ENCODE data around the gene UBE2J1. TPM values are rescaled to one million over a fixed set of nuclear protein-coding genes. Genes with fewer than 3 reads are reported as not detected.

UBE2J1 gene
- total RNA-seq, 1 donor from 2014 or later, result 93.3 TPM

DNA sequence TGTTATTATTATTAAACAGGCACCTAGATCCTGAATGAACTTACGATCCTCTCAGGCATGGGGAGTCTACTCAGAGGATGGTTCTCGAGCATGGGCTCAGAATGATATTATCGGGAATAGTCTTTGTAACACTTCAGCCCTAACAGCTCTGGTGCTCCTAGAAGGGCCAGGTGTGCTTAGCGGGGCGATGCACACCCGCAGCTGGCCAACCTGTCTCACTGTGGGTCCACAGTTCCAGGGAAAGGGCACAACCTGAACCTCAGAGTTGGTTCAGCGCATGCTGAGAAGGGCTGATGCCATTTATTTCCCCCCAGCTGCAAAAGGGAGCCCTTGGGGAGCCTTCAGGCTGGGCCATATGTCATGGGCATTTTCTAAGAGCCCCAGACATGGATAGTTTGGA, 33.3 kb upstream of the UBE2J1 start:
- Histone ChIP-seq H3K4me2 (ENCODE audit: low read length) (no peak overlapping the region), H4K20me1 (ENCODE audit: insufficient read depth, low read length) (no peaks in the 10 kb centered on the region), H3K27me3 (ENCODE audit: insufficient read depth, low read length) (no peaks in the 10 kb centered on the region), H3K79me2 (ENCODE audit: insufficient read depth, low read length) (no peaks in the 10 kb centered on the region), H3K4me3 (ENCODE audit: insufficient read depth, low read depth, low read length) (no peak overlapping the region), H3K27ac (ENCODE audit: low read depth, low read length) (no peak overlapping the region), H3K9ac (ENCODE audit: low read length) (no peak overlapping the region), H3K4me1 (ENCODE audit: insufficient read depth, low read length) (no peaks in the 10 kb centered on the region), H3K9me3 (ENCODE audit: insufficient read depth, low read depth, low read length) (no peaks in the 10 kb centered on the region), H3K36me3 (ENCODE audit: insufficient read depth, low read length) (no peaks in the 10 kb centered on the region), H2AFZ (ENCODE audit: low read depth, low read length) (no peak overlapping the region)
- Mint-ChIP-seq H3K36me3 (ENCODE audit: low read depth, unreplicated experiment) (no peaks in the 10 kb centered on the region), H3K4me3 (ENCODE audit: unreplicated experiment) (no peak overlapping the region), H3K9me3 (ENCODE audit: unreplicated experiment) (peaks cover 1% of the 10 kb centered on the region), H3K27ac (ENCODE audit: unreplicated experiment) (no peak overlapping the region), H3K4me1 (ENCODE audit: low read depth, unreplicated experiment) (peaks cover 4% of the 10 kb centered on the region), H3K27me3 (ENCODE audit: low read depth, unreplicated experiment) (no peaks in the 10 kb centered on the region)
- no peak for DNase-seq (ENCODE audit: low read depth)
- no peak for TF ChIP-seq EZH2 (IDR thresholded peaks at IDR 0.05; ENCODE audit: insufficient read depth, low read length)
- no peak for FAIRE-seq

DNA sequence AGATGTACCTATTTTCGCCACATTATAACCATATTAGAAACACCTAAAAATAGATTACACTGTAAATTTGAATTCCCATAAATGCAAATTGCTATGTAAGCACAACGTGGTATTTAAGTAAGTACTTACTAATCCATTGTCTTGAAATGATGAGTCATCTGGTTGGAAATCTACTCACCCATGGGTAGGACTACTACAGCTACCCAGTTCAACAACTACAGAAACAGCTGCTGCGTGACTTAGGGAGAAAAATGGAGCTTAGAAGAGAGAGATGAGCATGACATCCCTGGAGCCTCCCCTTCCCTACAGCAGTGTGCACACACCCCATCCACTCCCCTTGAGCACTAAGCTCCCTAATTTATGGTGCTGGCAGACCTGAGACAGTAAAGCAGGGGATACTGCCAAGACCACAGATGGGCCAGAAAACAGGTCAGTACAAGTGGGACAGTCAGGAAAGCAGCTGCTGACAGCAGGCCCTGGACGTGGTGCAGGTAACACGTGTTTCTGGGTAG, 32.7 kb upstream of the UBE2J1 start:
- Mint-ChIP-seq H3K27ac (ENCODE audit: unreplicated experiment) (no peak overlapping the region), H3K27me3 (ENCODE audit: low read depth, unreplicated experiment) (no peaks in the 10 kb centered on the region), H3K36me3 (ENCODE audit: low read depth, unreplicated experiment) (no peaks in the 10 kb centered on the region), H3K4me1 (ENCODE audit: low read depth, unreplicated experiment) (peaks cover 4% of the 10 kb centered on the region), H3K9me3 (ENCODE audit: unreplicated experiment) (peaks cover 1% of the 10 kb centered on the region), H3K4me3 (ENCODE audit: unreplicated experiment) (no peak overlapping the region)
- no peaks in the 10 kb centered on the region for H4K20me1 ChIP-seq (ENCODE audit: insufficient read depth, low read length)
- no peaks in the 10 kb centered on the region for H3K27me3 ChIP-seq (ENCODE audit: insufficient read depth, low read length)
- H3K4me1 ChIP-seq (ENCODE audit: insufficient read depth, low read length), result no peaks in the 10 kb centered on the region
- H3K27ac ChIP-seq (ENCODE audit: low read depth, low read length), result no peak overlapping the region
- no peak overlapping the region for H3K9ac ChIP-seq (ENCODE audit: low read length)
- H3K4me2 ChIP-seq (ENCODE audit: low read length), result no peak overlapping the region
- no peaks in the 10 kb centered on the region for H3K36me3 ChIP-seq (ENCODE audit: insufficient read depth, low read length)
- FAIRE-seq (no peak), DNase-seq (ENCODE audit: low read depth) (peak; percentile 66)
- TF ChIP-seq EZH2 (IDR thresholded peaks at IDR 0.05; ENCODE audit: insufficient read depth, low read length), result no peak
- TF ChIP-seq, protein P1, sequence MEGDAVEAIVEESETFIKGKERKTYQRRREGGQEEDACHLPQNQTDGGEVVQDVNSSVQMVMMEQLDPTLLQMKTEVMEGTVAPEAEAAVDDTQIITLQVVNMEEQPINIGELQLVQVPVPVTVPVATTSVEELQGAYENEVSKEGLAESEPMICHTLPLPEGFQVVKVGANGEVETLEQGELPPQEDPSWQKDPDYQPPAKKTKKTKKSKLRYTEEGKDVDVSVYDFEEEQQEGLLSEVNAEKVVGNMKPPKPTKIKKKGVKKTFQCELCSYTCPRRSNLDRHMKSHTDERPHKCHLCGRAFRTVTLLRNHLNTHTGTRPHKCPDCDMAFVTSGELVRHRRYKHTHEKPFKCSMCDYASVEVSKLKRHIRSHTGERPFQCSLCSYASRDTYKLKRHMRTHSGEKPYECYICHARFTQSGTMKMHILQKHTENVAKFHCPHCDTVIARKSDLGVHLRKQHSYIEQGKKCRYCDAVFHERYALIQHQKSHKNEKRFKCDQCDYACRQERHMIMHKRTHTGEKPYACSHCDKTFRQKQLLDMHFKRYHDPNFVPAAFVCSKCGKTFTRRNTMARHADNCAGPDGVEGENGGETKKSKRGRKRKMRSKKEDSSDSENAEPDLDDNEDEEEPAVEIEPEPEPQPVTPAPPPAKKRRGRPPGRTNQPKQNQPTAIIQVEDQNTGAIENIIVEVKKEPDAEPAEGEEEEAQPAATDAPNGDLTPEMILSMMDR (IDR thresholded peaks at IDR 0.05; ENCODE audit: insufficient read depth, low read depth, low read length), result no peak
- H2AFZ ChIP-seq (ENCODE audit: low read depth, low read length), result peak overlapping the region; percentile 16
- no peaks in the 10 kb centered on the region for H3K9me3 ChIP-seq (ENCODE audit: insufficient read depth, low read depth, low read length)
- H3K79me2 ChIP-seq (ENCODE audit: insufficient read depth, low read length), result no peaks in the 10 kb centered on the region
- no peak overlapping the region for H3K4me3 ChIP-seq (ENCODE audit: insufficient read depth, low read depth, low read length)

DNA sequence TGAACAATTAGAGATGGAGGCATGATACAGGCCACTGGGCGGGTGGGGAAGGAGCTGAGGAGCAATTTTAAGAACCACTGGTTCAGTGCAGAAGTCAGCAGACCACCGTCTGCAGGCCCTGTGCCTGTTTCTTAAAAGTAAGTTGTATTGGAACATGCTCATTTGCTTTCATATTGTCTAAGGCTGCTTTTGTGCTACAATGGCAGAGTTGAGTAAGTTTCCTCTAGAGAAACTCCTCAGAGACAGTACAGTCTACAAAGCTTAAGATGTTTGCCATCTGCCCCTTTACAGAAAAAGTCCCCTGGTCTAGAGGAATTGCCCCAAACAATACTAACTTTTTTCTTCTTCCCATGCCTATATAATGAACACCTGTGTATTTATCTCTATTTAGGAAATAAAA, 28.5 kb upstream of the UBE2J1 start:
- TF ChIP-seq EZH2 (IDR thresholded peaks at IDR 0.05; ENCODE audit: insufficient read depth, low read length), result no peak
- TF ChIP-seq, protein P1 (IDR thresholded peaks at IDR 0.05; ENCODE audit: insufficient read depth, low read depth, low read length), result no peak
- Histone ChIP-seq H2AFZ (ENCODE audit: low read depth, low read length) (no peak overlapping the region), H3K9me3 (ENCODE audit: insufficient read depth, low read depth, low read length) (no peaks in the 10 kb centered on the region), H4K20me1 (ENCODE audit: insufficient read depth, low read length) (no peaks in the 10 kb centered on the region), H3K4me1 (ENCODE audit: insufficient read depth, low read length) (no peaks in the 10 kb centered on the region), H3K36me3 (ENCODE audit: insufficient read depth, low read length) (no peaks in the 10 kb centered on the region), H3K27ac (ENCODE audit: low read depth, low read length) (no peak overlapping the region), H3K4me3 (ENCODE audit: insufficient read depth, low read depth, low read length) (no peak overlapping the region), H3K27me3 (ENCODE audit: insufficient read depth, low read length) (peaks cover 5% of the 10 kb centered on the region), H3K9ac (ENCODE audit: low read length) (no peak overlapping the region), H3K4me2 (ENCODE audit: low read length) (no peak overlapping the region), H3K79me2 (ENCODE audit: insufficient read depth, low read length) (no peaks in the 10 kb centered on the region)
- Mint-ChIP-seq H3K4me3 (ENCODE audit: unreplicated experiment) (no peak overlapping the region), H3K36me3 (ENCODE audit: low read depth, unreplicated experiment) (no peaks in the 10 kb centered on the region), H3K4me1 (ENCODE audit: low read depth, unreplicated experiment) (peaks cover 4% of the 10 kb centered on the region), H3K27me3 (ENCODE audit: low read depth, unreplicated experiment) (peaks cover 2% of the 10 kb centered on the region), H3K27ac (ENCODE audit: unreplicated experiment) (no peak overlapping the region), H3K9me3 (ENCODE audit: unreplicated experiment) (no peaks in the 10 kb centered on the region)
- FAIRE-seq, result no peak
- DNase-seq (ENCODE audit: low read depth), result no peak
